NAMALWA (cell line): ENCODE results near the gene SSBP1.
"Not testable (repeated sequence)": the region's sequence is repeated elsewhere in the genome, so short reads cannot be mapped to it uniquely, and the experiment has no call there.

Experiments
- DNase-seq: peaks from one replicate; pipeline ENCODE4 v3.0.0-alpha.2; 2015; ENCODE audit warnings: low spot score

Gene SSBP1

GRCh38 chr7:141709318-141709717 is 28.8 kb upstream of the SSBP1 start:
- DNase-seq: no peak

GRCh38 chr7:141709749-141710148 is 28.4 kb upstream of the SSBP1 start:
- DNase-seq: no peak

- no peak for DNase-seq
These were observed 27.9 kb upstream of the SSBP1 start for GRCh38 chr7:141710301-141710700.

- no peak for DNase-seq
These were observed 25.4 kb upstream of the SSBP1 start for GRCh38 chr7:141712603-141713255.

GRCh38 chr7:141713890-141714289 is 24.3 kb upstream of the SSBP1 start:
- no peak for DNase-seq

GRCh38 chr7:141714571-141714970 is 23.6 kb upstream of the SSBP1 start:
- no peak for DNase-seq

- DNase-seq: no peak
These were observed 23.1 kb upstream of the SSBP1 start for GRCh38 chr7:141715018-141715417.

- no peak for DNase-seq
These were observed 22.1 kb upstream of the SSBP1 start for GRCh38 chr7:141715794-141716689.

- DNase-seq: no peak
These were observed 20.7 kb upstream of the SSBP1 start for GRCh38 chr7:141717450-141717849.

- DNase-seq: no peak
These were observed 15.6 kb upstream of the SSBP1 start for GRCh38 chr7:141722529-141722928.

GRCh38 chr7:141729020-141729419 is 9.1 kb upstream of the SSBP1 start:
- DNase-seq: no peak

GRCh38 chr7:141731476-141732149 is 6.5 kb upstream of the SSBP1 start:
- no peak for DNase-seq

- peak; percentile 58 for DNase-seq
These were observed 881 bp upstream of the SSBP1 start for GRCh38 chr7:141737118-141737835.

- DNase-seq: no peak
These were observed 445 bp downstream of the SSBP1 start for GRCh38 chr7:141738592-141739013.

GRCh38 chr7:141739250-141739649 is 1.1 kb downstream of the SSBP1 start:
- no peak for DNase-seq

- DNase-seq: no peak
These were observed 4.1 kb downstream of the SSBP1 start for GRCh38 chr7:141742229-141742628.

- no peak for DNase-seq
These were observed 6.0 kb downstream of the SSBP1 start for GRCh38 chr7:141744131-141744530.

- no peak for DNase-seq
These were observed 10.2 kb downstream of the SSBP1 start for GRCh38 chr7:141748396-141748795.

GRCh38 chr7:141751904-141752303 is 13.7 kb downstream of the SSBP1 start:
- not testable (repeated sequence) for DNase-seq

- DNase-seq: peak; percentile 58
These were observed 14.5 kb downstream of the SSBP1 start for GRCh38 chr7:141752634-141753033.

- peak; percentile 67 for DNase-seq
These were observed 16.8 kb downstream of the SSBP1 start for GRCh38 chr7:141754939-141755338.

GRCh38 chr7:141763797-141764196 is 25.6 kb downstream of the SSBP1 start, which contains the start of gene TAS2R3:
Gene TAS2R3, plus strand, starts transcription at chr7:141764097. Its CDS starts 62 bp downstream, at chr7:141764159.
- no peak for DNase-seq
